ENCODE data around the gene ING2. TPM values are rescaled to one million over a fixed set of nuclear protein-coding genes. Genes with fewer than 3 reads are reported as not detected.

ING2 gene
- total and polyA plus RNA-seq, 10 of the 15 experiments (the other 5 are each of a cell fraction or from before 2014, with no cell fraction given) = 3.3 to 16.1 (median 10.9) TPM

DNA sequence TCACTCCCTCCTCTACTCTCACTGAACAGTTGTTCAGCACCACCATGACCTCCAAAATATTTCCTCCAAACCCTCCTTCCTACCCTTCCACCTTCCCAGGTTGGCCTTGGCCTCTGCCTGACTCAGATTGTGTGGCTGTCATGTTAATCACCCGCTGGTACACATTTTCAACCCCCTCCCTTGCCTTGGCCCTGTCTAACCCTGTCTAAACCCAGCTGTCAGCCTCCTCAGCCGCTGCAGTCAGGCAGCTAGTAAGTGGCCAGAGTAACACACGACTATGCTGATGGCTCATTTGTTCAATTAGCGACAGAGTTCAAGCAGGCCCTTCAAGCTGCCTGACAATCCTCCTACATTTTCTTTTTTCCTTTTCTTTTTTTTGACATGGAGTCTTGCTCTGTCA, 18.0 kb downstream of the ING2 start:
- Histone ChIP-seq H3K9ac (ENCODE audit: control insufficient read depth, insufficient read depth, low read length) (no peak overlapping the region), H4K20me1 (ENCODE audit: control insufficient read depth, insufficient read depth) (no peaks in the 10 kb centered on the region), H3K27me3 (replicated peaks in 1 of 2; ENCODE audit: control insufficient read depth in 2 of 2, insufficient read depth in 2 of 2, low read length in 1 of 2) (no peaks in the 10 kb centered on the region; a peak in 1 of 4 replicates), H3K9me3 (replicated peaks; ENCODE audit: control insufficient read depth, insufficient read depth, low read length) (no peaks in the 10 kb centered on the region), H3K4me3 (no peak overlapping the region), H3K4me1 (ENCODE audit: control insufficient read depth, insufficient read depth, low read length) (no peaks in the 10 kb centered on the region), H3K79me2 (ENCODE audit: control insufficient read depth, insufficient read depth, low read length) (no peaks in the 10 kb centered on the region), H3K27ac (ENCODE audit: control insufficient read depth, insufficient read depth) (no peak overlapping the region), H3K36me3 (ENCODE audit: control insufficient read depth in 2 of 2, insufficient read depth in 2 of 2, low read length in 1 of 2) (no peaks in the 10 kb centered on the region), H2AFZ (ENCODE audit: control insufficient read depth, low read depth, low read length) (no peak overlapping the region), H3K4me2 (ENCODE audit: control insufficient read depth, insufficient read depth) (no peak overlapping the region)
- intact Hi-C loops (cut with micrococcal nuclease; ENCODE audit: unreplicated experiment) = no loop called here
- ChIA-PET POLR2A (no interaction called here), CTCF (no interaction called here), SMC1A (ENCODE audit: uncharacterized antibody, unreplicated experiment) (no interaction called here), RAD21 (ENCODE audit: unreplicated experiment) (no interaction called here)
- WGBS (ENCODE audit: insufficient coverage, insufficient replicate concordance, low lambda C conversion rate, missing lambda C conversion rate) = 59% methylated on average over 4 of the region's 4 CpGs
- ATAC-seq (no peak), FAIRE-seq (no peak), DNase-seq (ENCODE audit: low read depth, low spot score) (no peak)
- BruUV-seq (replicated peaks) = no TSS peak
- in situ Hi-C loops (cut with MboI) = no loop called here
- TF ChIP-seq CBX3 (IDR thresholded peaks at IDR 0.05; ENCODE audit: borderline replicate concordance, low read depth) = no peak
- no peak for TF ChIP-seq BRCA1 (IDR thresholded peaks at IDR 0.05; ENCODE audit: low read depth, low read length)
- TF ChIP-seq GATAD2B (conservative IDR thresholded peaks at IDR 0.05; ENCODE audit: low read depth) = no peak
- TF ChIP-seq, protein P1, sequence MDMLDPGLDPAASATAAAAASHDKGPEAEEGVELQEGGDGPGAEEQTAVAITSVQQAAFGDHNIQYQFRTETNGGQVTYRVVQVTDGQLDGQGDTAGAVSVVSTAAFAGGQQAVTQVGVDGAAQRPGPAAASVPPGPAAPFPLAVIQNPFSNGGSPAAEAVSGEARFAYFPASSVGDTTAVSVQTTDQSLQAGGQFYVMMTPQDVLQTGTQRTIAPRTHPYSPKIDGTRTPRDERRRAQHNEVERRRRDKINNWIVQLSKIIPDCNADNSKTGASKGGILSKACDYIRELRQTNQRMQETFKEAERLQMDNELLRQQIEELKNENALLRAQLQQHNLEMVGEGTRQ (IDR thresholded peaks at IDR 0.05; ENCODE audit: borderline replicate concordance, low read depth, low read length) = no peak
- TF ChIP-seq, protein P2, sequence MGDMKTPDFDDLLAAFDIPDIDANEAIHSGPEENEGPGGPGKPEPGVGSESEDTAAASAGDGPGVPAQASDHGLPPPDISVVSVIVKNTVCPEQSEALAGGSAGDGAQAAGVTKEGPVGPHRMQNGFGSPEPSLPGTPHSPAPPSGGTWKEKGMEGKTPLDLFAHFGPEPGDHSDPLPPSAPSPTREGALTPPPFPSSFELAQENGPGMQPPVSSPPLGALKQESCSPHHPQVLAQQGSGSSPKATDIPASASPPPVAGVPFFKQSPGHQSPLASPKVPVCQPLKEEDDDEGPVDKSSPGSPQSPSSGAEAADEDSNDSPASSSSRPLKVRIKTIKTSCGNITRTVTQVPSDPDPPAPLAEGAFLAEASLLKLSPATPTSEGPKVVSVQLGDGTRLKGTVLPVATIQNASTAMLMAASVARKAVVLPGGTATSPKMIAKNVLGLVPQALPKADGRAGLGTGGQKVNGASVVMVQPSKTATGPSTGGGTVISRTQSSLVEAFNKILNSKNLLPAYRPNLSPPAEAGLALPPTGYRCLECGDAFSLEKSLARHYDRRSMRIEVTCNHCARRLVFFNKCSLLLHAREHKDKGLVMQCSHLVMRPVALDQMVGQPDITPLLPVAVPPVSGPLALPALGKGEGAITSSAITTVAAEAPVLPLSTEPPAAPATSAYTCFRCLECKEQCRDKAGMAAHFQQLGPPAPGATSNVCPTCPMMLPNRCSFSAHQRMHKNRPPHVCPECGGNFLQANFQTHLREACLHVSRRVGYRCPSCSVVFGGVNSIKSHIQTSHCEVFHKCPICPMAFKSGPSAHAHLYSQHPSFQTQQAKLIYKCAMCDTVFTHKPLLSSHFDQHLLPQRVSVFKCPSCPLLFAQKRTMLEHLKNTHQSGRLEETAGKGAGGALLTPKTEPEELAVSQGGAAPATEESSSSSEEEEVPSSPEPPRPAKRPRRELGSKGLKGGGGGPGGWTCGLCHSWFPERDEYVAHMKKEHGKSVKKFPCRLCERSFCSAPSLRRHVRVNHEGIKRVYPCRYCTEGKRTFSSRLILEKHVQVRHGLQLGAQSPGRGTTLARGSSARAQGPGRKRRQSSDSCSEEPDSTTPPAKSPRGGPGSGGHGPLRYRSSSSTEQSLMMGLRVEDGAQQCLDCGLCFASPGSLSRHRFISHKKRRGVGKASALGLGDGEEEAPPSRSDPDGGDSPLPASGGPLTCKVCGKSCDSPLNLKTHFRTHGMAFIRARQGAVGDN (IDR thresholded peaks at IDR 0.05) = no peak
- no peak for TF ChIP-seq CBX5 (IDR thresholded peaks at IDR 0.05; ENCODE audit: low read depth)
- TF ChIP-seq JUNB (IDR thresholded peaks at IDR 0.05) = no peak
